HG03064 (cell line): Measurements from ENCODE around the gene APBA1.

ENCODE experiments used
- ATAC-seq: cut with Tn5 transposase; IDR thresholded peaks from one replicate; pipeline ENCODE4 v1.9.1; 2021; ENCODE audit warnings: low read depth; ENCODE audit not compliant: unreplicated experiment

The APBA1 gene

DNA sequence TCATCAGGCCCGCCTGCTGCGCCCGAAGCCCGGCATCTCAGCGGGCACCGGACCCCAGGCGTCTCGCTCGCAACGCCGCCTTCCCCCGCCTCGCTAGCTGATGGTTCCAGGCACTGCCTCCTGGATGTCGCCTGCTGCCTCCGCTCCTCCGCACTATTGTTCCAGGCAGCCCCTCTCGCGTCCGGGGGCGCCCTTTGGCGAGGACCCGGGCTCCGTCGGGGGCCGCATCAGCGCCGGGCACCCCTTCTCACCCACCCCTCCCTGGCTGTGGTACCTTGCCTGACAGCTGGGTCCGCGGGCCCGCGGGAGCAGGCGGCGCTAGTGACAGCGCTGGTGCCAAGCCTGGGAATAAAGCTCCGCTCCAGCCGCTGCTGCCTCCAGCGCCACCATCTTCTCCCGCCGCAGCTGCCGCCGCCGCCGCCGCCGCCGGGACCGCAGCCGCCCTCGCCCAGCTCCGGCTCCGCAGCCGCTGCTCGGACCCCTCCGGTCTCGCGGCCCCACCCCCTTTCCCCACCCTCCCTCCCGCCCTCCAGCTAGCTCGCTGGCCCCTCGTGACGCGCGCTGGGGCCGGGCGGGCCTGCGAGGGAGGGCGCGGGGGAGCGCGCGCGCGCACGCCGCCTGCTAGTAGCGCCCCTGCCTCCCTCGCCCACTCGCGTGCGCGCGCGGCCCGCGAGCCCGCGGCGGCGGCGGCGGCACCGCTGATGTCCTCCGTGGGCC, at the start of gene APBA1:
Gene APBA1 (minus strand): TSS at position 493 of the 717 bp plus-strand sequence.
- peak; percentile 38 for ATAC-seq

DNA sequence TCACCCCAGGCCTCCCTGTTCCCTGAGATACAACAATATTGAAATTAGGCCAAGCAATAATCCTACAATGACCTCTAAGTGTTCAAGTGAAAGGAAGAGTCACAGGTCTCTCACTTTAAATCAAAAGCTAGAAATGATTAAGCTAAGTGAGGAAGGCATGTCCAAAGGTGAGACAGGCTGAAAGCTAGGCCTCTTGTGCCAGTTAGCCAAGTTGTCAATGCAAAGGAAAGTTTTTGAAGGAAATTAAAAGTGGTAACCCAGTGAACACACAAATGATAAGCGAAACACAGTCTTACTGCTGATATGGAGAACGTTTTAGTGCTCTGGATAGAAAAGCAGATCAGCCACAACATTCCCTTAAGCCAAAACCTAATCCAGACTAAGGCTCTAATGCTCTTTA, 47.8 kb upstream of the APBA1 start:
- ATAC-seq: no peak

DNA sequence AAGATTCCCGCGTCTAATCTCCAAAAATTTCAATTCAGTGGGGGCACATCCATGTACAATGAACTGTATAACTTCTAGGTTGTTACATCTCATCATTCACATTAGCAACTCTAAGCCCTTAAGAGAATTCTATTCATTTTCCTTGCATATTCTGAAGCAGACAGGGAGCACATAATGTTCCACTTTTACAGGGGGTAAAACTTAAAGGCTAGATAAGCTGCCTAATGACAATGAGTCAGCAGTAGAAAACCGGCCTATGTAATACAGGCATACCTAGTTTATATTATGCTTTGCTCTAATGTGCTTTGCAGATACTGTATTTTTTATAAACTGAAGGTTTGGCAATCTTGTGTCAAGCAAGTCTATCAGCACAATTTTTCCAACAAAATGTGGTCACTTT, 47.2 kb upstream of the APBA1 start:
- no peak for ATAC-seq

DNA sequence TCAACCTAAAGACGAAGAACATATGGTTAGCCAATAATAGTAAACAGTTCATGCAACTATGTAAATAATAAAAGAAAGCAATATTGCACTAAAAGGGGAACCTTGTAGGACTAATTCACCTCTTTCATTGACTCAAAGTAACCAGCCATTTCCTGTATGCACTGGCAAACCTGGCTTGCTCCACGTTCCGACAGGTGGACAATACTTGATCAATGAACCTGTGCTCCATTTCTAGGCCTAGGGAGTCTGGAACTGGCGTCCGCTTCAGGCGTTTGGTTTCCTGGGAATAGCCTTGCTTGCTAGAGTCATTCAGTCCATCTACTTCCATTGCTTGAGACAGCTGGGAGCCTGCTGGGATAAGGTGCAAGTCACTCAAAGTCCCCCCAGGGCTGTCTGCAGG, 46.0 kb upstream of the APBA1 start:
- no peak for ATAC-seq

DNA sequence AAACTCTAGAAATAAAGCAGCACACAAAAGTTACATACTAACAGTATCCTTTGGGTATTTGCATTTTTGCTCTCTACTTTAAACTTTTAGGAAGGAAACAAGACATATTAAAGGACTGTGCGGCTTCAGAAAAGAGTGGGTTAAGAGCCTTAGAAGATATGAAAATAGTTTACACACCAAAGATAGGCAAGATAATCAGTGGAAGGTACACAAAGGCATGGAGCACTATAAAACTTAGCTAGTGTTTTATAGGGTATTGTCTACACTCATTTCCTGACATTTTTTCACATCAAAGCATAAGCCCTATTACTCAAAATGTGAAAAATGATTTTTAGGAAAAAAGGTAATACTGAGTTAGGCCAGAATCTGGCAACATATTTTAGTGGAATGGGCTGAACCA, 43.7 kb upstream of the APBA1 start:
- no peak for ATAC-seq

DNA sequence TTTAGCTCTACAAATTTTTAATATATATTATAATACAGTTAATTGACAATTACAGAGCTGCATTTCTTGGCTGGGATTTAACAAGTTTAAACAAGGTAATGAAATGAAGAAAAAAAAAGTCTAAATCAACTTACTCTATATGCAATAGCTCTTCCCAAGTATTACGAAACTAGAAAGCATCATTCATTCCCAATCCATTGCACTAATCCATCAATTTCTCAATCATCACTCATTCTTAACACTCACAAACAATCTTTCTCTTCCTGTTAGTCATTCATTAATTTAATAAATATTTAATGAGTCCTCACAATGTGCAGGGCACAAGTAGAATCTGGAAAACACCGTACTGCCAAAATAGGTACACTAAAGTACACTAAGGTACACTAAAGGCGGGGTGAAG, 42.9 kb upstream of the APBA1 start:
- ATAC-seq: no peak

DNA sequence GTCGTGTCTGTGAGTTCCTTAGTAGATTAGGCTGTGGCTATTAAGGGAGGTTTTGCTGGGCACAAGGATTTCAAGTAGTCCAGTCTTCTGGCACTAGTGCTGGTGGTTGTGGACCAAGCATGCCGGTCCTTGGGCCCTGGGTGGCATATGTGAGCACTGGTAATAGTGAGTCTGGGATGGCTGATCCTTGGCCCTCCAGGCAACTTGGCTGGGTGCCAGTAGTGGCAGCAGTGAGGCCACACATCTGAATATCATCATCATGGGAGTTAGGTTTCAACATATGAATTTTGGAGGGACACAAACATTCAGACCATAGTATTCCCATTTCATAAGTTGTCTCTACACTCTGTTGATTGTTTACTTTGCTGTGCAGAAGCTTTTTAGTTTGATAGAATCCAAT, 25.3 kb upstream of the APBA1 start:
- no peak for ATAC-seq

DNA sequence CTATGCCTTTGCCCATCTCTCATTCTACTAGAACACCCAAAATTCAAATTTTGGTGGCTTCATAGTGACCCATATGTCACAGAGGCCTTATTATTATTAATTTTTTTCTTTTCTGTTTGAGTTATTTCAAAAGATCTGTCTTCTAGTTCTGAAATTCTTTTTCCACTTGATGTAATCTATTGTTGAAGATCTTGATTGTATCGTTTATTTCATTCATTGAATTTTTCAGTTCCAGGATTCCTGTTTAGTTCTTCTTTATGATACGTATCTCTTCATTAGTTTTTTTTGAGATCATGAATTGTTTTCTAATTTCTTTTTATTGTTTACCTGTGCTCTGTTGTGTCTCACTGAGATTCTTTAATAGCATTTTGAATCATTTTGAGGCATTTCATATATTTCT, 24.6 kb upstream of the APBA1 start:
- no peak for ATAC-seq

DNA sequence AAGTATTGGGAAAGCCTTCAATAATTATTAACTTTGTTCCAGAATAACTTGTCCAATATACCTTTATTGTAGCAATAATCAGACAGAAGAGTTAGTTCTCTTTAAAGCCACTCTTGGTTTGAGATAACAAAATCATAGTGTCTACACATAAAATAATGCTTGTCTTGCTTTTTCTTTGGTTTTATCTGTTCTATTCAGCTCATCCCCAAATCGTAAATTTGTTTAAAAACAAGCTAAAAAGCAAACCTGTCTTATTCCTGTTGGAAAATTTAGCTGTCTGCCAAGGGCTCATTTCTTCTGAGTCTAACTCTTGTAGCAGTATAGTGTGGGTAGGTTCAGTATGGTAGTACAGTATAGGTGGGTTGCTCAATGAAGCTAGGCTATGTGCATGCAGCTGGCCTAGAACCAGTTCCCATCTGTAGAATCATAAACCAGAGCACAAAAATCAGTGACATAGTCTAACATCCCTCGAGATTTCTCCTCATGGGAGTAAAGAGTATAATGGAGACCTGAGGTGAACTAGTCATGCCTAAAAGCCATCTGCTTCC, 17.9 kb upstream of the APBA1 start:
- no peak for ATAC-seq

DNA sequence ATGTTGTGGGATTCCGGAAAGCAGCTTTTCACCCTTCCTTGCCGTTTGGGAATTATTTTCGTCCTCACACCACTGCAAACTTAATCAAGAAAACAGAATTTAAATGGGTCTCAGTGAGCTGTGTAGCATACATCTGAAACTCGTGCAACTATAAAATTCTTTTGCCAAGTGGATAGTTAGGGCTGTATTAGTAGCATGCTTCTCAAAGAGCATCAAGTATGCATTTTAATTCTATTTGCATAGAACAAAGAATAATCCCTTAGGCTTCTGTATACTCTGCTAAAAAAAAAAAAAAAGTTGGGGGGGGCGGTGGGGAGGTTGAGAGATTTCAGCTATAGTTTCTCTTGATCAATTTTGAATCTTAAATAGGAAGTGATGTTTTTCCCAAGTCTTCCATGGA, 11.8 kb upstream of the APBA1 start:
- no peak for ATAC-seq

DNA sequence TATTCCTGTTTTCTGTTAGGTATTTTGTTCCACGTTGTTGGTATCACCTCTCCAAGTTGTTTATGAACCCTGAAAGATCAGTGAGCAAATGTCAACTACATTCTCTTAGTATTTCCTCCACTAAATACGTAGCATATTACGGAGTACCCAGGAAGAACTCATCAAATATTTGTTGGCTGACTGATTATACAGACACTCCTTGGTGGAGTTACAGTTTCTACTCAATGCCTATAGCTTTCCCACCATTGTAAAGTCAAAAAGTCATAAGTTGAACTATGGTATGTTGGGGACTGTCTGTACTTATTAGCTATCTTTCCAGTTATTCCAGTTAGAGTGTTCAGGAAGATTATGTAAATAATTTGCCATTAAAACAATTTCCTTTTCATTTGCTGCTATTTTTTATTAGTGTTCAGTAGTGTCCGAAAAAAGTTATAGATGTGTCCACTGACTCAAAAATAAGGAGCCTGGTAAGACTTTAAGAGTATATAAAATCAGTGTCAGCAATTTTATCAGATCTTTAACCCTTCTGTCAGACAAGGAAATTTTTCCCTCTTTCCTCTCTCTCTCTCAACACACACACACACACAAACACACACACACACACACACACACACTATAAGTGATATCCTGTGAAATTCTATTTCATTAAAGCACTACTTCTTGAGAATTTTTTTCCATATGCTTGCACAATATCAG, 6.8 kb upstream of the APBA1 start:
- ATAC-seq: no peak

DNA sequence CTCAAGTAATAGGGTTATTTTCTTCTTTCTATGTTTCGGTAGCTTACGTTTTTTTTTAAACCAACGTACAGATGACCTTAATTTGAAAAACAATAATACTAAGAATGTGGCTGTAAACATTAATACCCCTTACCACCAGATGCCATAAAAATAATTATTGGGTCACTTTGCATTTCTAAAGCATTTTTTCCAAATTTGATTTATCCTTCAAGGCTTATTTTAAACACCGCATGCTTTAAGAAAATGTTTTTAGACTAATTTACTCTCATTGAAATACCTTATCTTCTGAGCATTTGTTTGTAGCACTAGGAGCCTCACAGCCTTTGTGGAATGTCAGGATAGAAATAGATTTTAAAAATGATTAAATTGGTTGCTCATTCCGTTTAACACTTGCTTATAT, 5.8 kb upstream of the APBA1 start:
- ATAC-seq: no peak

DNA sequence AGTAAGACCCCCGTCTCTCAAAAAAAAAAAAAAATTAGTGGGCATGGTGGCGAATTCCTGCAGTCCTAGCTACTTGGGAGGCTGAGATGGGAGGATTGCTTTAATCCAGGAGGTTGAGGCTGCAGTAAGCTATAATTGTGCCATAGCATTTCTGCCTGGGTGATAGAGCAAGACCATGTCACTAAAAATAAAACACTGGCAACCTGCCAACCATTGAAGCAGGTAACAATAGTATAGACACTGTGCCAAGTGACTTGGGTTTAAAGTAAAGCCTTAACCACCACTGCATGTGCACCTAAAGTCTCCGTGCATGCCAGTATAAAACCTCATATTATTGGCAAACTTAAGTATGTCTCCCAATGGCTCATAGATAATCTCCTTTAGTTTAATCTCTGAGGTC, 3.4 kb upstream of the APBA1 start:
- ATAC-seq: no peak

DNA sequence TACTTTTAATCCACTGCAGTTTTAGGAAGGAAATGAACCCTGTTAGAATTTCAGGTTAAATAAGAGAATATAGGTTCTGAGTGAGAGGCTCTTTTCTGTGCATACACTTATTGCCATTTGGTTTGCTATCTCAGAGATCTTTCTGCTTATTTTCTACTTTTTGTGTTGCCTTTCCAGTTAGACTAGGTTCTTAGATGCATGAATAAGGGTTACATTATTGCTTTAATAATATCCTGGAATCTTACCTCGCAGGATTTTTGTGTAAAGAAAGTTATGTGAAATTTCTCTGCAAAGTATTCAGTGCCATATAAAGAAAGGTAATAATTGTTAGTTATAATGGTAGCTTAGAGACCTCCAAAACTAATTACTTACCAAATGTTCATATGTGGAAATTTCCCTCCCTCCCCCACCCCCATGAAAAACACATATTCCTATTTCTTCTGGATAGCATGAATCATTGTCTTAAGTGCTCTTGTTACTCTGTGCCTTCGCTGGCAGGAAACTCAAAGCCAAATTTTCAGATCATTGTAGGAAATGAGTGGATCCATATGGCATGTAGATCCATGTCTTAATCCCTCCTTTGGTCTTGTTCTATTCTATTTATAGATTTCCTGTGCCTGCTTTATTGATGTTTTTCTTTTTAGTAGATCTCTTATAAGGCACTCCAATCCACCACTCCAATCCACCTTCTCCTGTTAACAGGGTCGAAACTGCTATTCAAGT, 2.7 kb upstream of the APBA1 start:
- no peak for ATAC-seq

DNA sequence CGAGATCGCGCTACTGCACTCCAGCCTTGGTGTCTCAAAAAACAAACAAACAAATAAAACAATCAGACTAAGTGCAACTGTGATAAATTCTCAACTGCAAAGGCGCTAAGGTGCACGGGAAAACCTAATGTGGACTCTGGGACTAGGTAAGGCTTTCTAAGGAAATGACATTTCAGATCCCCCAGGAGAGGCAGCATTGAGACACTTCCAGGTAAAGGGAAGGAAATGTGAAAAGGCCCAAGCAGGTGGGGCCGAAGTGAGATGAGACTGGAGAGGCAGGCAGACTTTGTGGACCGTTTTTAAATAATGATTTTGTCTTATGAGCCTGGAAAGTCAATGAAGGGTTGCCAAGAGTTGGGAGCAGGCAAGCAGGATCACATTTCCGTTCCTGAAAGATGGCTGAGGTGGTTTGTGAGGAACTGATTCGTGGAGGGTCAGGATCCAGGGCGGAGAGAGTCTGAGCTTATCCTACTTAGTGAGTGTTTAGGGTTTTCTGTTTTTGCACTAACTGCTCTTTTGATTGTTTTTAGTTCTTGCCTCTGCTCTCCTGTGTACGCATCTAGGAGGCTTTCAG, 2.0 kb upstream of the APBA1 start:
- no peak for ATAC-seq

DNA sequence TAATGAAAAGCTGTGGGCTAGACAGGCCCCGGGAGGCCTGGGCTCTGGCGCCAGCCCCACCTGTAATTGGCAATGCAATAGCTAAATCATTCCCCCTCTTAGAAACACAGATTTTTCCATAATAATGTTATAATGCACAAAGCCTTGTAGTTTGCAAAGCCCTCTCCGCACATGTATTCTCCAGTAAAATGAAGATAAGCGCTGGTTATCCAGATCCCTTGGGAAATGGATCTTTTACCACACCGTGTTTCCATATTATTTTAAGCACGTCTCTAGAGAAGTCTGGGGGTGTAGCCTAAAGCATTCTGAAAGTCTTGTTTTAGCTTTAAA, 1.1 kb upstream of the APBA1 start:
- ATAC-seq: no peak

DNA sequence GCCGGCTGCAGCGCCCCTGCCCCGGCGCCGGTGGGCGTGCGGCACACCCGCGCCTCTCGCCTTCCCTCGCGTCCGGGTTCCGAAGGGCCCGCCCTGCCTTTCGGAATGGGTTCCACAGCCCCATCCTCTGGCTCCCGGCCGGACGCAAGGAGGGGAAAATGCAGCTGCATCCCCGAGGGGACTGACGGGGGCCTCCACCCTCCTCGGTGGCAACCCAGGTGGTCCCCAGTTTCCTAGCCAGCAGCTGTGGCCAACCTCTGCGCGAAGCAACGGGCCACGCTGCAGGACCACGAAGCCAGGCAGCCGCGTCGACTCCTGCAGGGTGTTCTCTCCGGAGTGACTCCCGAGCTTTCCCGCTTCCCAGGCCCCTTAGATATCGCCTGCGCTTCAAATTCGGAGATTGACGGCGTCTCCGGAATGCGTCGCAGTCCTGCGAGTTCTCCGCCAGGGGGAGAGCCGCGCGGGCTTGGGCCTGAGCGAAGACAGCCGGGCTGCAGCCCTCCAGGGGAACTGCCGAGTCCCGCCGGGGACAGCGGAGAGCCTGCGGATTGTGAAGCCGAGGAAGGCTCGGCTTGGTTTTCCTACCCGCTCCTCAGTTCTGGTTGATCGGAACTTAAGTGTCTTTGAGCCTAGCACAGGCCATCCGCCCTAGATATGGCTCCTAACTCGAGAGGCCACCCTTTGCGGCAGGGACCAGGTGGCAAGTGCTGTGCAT, 582 bp upstream of the APBA1 start:
- peak; percentile 84 for ATAC-seq

DNA sequence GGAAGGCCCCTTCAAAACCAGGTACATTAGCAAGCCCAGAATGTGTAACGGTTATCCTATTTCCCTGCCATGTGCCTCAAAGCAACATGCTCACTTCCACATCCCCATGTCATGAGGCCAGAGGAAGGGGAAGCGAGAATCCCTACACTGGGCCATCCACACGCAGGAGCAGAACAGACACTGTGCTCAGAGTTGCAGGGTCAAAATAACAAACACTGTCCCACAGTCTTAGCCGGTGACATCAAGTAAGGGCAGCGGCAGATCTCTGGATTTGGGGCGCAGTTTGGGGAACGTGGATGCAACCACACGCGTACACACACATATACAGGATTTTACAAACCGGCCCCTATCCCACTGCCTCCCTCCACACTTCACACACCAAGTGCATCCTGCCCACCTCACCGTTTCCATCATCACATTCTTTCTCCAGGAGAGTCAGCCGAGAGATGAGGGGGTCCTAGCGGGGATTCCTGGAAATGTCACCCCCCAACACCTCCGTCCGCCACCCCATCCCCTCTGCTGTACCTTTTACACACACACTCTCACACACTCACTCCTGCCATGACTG, 776 bp downstream of the APBA1 start:
- ATAC-seq: no peak

DNA sequence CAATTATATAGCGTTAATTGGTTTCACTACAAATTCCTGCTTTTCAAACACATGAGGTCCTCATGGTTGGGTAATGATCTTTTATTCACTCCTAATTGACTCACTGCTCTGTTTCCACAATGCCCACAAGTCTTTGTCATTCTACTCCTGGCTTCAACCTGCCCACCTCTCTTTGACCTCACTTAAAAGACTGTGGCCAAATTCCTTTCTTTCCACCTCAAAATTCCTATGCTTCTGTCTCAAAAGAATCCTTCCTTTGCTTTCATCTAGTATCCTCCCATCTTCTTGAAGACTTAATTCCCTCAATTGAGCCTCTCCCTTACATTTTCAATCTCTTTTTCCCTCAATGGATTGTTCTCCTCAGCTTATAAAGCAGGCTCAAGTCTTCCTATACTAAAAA, 4.9 kb downstream of the APBA1 start:
- ATAC-seq: no peak

DNA sequence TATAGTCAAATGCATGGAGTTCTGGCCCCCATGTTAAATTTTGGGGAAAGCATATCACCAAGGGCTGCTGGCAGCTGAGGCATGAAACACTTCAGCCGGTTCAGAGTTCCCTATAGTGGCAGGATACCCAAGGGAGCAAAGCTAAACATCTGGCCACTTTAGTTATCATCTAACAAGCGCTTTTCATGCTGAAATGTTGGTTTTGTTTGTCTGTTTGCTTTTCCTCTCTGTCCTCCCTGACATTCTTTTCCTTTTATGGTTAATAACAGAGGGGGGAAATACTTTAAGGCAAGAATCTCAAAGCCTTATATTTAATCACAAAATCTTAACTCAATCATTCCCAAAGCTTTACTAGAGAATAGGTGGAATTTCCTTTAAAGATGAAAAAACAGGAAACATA, 11.9 kb downstream of the APBA1 start:
- ATAC-seq: no peak
